GM19468 (cell line): Measurements from ENCODE around the gene SH3YL1.

Source experiments
- ATAC-seq: cut with Tn5 transposase; IDR thresholded peaks from one replicate; pipeline ENCODE4 v1.9.1; 2021; ENCODE audit warnings: mild to moderate bottlenecking, moderate library complexity, moderate number of reproducible peaks; ENCODE audit not compliant: unreplicated experiment; ENCODE audit errors: extremely low read depth

SH3YL1 gene

DNA sequence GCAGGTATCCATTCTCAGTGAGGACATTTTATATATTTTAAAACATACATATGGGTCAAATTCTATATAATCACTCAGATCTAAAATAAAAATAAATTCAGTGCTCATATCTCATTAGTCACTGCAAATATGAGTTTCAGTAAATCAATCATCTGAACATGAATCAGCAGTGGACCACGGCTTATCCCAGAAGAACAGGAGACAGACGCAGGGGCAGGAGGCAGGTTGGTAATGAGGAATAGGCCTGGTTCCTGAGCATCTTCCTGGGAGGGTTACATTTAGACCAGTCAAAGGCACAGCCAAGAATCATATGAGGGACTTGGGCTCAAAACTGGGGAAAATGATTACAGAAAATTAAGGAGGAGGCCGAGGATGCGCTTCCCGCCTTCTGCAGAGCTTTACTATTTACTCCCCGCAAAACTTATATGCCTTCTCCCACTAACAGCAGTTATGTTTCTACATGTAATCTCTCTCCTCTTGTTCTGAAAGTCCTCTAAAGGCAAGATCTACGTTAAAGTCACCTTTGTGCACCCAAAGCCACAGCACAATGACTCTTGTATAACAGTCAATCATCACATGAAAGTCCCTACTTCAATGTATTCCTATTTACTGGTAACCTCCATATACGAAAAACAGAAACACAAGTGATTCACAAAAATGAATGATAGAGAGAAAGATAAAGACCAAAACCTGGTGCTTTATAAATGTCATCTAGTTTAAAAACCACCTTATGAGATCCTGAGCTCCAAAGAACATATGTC, 35.1 kb downstream of the SH3YL1 start:
- ATAC-seq, result no peak

DNA sequence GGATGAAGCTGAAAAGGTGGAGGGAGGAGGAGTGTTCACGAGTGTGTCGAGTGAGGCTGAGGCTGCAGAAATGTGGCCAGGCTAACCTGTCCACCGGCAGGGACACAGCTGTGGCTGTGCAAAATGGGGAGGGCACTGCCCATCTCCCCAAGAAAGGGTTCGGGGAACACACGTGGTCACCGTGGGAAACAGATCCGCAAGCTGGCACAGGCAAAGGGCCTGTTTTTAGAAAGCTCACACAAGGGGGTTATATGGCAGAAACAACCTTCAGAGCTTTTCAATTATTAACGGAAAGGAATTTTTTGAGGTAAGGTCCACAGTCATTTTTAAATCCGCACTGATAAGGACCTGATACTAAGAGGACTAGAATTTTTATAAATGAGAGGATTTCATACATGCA, 35.7 kb downstream of the SH3YL1 start:
- no peak for ATAC-seq

DNA sequence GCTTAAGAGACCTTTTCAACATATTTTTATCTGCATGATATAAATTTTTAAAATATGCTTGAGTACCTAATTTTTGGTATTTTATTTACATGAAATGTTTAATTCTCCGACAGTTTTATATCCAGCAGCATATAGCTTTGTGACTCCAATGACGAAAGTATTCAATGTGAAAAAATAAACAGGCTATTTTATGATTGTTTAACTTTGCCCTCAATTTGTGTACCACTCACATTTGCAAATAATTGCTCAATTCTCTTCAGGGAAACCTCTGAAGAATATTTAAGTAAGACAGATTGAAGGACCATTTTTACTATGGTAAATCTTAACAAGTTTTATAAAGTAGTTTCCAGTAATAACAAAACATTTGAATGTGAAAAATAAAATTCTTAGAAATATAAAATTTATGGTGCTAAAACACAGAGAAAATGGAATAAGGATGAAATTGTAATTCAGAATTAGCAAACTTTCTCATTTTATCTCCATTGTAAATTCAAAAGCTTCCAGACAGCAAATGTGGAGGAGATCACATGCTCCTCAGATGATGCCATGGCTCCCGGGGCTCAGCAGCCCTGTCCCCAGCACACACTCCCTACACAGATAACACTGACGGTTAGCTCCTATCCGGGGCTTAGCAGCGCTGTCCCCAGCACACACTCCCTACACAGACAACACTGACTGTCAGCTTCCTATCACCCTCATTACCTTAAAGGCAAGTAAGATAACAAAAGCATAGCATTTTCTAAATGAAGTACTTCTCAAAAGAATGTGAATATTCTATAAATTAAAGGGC, 39.7 kb downstream of the SH3YL1 start:
- no peak for ATAC-seq

DNA sequence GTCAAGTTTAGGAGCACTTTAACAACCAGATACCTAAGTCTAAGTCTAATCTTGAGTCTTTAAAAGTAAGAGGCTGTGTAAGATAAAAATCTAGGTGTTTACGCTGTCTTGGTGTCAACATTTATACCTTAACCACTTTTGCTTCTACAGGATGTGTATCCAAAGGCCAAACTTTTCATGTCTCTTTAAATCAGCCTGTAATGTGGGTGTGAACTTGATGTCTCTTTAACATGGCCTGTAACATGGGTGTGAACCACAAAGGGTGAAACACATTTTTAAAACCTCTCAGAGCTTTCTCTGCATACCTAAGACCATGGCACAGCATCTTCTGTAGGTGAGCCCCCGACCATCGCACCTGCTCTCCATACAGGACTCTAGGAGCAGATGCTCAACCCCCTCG, 40.4 kb downstream of the SH3YL1 start:
- ATAC-seq, result no peak

DNA sequence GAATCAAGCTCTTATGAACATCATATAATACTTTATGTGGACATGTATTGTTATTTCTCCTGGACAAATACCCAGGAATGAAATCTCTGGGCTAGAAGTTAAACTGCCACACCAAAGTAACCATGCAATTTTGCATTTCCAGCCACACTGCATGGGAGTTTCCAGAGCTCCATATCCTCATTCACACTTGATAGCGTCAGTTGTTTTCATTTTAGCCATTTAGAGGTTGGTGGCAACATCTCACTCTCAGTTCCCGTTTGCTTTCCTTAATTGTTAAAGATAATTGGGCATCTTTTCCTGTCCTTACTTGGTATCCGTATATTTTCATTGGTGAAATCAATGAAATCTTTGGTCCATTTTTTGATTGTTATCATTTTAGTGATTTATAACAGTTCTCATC, 47.8 kb downstream of the SH3YL1 start:
- ATAC-seq, result no peak

DNA sequence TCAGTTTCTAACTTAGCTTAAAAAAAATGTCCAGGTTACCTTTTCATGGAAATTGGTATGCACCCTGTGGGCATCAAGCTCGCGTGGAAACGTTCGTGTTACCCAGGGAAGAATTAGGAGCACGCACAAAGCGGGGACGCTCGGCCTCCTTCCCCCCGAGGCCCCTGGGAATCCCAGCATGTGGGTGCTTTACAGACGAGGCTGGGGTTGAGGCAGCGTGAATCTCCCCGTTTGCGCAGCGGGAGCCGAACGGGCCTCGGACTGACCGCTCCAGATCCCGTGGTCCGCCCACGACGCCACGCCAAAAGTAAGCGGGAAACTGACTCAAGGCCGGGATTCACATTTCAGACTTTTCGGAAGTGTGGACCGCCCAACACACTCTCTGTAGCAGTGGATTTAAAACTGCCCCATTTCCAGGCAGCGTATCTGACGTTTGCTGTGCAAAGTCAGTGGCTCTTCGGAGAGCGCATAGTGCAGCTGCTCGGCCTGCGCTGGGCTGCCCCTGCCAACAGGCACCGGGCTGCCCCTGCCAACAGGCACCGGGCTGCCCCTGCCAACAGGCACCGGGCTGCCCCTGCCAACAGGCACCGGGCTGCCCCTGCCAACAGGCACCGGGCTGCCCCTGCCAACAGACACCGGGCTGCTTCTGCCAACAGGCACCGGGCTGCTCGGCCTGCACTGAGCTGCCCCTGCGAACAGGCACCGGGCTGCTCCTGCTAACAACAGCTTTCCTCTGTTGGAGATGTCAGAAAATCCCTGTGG, 49.7 kb downstream of the SH3YL1 start:
- no peak for ATAC-seq

DNA sequence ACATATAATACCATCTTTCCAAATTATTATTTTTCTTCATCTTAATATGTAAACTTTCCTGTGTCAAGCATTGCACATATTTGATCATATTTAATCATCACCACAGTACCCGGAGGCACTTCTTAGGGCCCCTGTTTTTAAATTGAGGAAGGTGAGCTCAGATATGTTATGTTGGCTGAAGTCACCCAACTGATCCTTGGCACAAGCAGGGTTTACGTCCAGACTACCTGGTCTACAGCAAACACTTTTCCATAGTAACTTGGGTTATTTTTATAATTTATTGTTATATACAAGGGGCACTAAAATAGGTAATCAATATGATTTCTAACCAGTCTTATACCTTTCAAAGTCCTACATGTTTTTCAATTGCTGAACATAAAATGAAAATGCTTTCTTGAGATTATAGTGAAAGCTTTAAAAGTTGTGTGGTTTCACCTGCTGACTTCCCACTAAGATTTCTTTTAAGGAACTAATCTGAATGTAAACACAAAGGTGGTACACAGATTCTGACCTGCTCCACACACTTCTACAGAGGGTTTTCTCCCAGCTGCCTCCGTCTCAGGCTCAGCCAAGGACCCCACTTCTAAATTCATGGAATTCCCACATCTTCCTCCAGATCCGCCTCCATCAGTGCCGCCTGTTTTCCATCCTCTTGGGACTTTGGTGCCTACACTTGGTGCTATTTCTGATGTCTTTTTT, 52.2 kb downstream of the SH3YL1 start:
- no peak for ATAC-seq

DNA sequence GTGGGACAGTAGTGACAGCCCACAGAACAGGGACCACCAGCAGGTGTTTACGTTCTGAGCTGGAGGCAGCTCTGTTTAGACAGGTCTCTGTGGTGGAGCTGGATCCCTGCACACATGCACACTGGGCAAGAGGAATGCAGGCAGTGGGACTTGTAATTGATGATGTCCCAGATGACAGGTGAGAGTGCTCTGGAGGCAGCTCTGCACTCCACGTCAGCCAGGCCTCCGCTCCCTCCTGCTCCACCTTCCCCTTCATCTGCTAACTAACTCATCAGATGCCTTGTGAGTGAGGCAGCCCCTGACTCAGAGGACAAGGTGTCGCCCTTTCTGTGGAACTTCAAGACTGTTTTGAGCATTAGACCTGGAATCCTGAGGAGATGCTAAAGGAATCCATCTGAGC, 53.2 kb downstream of the SH3YL1 start:
- no peak for ATAC-seq

DNA sequence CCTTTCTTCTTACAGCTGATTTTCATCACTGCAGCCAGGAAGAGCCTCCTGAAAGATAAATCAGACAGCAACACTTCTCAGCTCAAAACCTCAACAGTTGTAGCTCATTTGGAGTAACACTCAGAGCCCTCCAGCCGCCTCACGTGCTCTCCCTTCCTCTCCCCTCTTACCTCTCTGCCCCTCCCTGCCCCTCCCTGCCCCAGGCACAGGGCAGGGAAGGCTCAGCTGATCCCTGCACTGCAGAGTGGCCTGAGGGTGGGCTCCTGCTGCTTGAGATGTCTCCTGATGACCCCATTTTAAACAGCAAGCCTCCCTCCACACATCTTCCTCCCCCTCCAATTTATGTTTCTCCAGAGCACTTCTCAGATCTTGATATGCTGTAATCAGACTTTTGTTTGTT, 54.4 kb downstream of the SH3YL1 start:
- ATAC-seq, result no peak

DNA sequence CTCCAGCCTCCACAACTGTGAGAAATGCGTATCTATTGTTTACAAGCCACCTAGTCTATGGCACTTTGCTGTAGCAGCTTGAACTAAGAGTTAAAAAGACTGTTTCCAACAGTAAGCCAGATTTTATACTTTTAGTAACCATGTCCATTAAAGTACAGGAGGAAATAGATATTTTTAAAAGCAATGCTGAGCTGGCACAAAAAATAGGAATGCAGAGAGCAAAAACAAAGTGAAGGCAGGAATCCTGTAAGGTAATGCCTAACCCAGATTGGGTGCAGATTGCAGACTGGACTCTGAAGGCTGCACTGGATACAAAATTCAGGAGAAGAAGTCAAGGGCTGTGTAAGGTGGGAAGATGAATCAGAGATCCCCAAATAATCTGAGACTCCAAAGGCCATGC, 55.5 kb downstream of the SH3YL1 start:
- ATAC-seq, result no peak

DNA sequence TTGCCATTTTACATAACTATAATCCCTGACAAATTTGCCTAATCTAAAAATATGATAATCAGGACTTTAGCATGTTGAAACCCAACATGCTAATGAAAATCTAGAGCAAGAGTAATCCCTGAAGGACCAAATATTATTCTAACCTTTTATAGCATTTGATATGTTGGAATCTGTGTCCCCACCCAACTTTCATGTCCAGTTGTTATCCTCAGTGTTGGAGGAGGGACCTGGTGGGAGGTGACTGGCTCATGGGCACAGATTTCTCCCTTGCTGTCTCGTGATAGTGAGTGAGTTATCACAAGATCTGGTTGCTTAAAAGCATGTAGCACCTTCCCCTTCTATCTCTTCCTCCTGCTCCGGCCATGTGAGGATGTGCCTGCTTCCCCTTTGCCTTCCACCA, 59.8 kb downstream of the SH3YL1 start:
- ATAC-seq, result no peak

DNA sequence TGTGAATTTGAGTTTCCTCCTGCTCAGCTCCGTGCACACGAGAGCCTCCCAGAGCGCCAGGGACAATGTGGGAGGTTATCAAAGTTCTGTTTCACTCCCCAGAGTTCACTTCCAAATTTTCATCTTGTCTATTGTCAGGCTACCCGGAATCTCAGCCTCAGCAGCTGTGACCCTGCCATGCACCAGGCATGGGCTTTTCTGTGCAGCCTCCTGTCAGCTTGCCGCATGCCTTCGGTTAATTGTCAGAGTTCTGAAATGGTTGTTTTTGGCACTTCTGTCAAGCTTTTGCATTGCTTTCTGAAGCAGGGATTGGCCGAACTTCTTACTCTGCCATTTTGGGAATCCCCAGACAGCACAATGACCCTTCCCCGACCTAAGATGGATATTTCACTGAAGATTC, 60.4 kb downstream of the SH3YL1 start:
- no peak for ATAC-seq

DNA sequence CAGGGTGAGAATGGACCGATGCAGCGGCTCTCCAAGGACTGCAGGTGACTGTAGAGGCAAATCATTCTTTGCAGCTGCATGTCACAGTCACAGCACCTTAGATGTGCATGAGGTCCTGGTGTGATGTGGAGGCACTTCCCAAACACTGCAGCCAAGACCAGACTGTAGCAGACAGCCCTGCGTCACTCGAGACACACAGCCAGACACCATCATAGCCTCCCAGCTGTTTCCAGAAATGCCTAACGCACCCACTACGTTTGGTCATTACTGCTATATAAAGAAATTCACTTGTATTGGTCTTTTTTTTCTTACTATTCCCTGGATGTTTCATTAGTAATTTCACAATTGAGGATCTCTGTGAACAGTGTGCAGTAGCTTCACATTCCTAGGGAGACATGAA, 60.9 kb downstream of the SH3YL1 start:
- ATAC-seq, result no peak

DNA sequence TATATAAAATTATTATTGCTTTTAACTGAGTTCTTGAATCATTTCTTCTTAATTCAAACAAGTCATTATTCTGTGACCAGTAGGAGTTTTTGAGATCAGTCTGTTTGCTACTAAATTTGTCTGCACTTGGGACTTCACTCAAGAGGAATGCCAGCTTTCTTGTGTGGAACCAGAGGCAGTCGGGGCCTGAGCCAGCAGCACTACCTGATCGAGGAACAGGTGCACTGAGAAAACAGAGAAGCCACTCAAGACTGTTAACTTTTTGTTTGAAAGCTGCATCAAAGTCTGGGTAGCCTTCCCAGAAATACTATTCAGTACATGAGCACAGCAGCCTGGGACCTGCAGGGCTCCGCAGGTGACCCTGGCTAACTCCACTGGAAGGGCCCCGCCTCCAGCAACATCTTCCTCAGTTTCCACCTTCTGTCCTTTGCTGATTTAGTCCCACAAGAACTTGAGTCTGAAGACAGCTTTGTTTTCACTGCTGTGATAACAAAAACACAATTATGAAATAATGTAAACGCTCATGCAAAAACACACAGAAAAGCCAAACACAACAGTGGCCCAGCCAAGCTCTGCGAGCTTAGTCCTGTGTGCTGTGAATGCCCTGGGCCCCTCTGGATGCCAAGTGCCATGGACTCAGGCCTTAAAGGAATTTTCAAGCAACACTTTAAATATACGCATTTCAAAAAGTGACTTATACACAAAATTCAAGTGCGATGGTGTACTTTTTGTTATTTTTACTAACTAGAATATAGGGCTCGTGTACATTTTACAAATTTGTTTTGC, 62.0 kb downstream of the SH3YL1 start:
- no peak for ATAC-seq

DNA sequence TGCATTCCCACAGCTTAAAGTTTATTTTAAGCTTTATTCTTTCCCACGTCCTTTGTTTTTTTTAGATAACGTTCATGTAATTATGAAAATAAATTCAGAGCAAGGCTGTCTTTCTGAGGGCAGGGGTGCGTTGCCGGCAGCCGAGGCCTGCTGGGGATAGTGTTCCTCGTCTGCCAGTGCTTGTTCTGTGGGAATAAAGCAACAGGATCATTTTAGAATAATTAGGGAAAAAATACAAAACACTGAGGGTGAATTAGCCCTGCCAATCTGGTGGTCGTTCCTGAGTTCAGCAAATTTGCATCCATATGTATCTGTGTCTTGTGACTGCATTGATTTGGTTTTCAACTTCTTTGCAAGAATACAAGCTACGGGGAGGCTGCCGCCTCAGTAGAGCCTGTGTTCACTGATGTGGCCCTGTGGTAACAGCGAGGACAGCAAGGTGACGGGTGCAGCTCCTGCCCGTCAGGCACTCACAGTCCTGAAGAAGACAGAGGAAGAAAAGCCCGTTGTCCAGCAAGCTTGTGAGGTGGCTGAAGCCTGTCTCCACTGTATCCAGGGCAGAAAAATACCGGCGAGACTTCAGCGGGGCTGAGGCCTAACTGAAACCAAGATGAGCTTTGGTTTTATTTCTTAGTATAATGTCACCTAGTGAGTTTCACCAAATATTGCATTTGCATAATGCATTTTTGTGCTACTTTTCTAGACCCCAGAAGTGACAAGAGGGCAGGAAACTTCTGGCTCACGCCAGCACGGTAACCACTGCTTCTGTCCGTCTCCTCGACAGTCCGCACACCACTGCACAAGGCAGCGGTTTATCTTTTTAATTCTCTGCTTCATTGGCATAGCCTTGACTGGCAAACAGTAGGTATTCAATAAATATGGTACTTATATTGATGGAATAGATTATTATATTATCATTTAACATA, 64.5 kb downstream of the SH3YL1 start:
- no peak for ATAC-seq

DNA sequence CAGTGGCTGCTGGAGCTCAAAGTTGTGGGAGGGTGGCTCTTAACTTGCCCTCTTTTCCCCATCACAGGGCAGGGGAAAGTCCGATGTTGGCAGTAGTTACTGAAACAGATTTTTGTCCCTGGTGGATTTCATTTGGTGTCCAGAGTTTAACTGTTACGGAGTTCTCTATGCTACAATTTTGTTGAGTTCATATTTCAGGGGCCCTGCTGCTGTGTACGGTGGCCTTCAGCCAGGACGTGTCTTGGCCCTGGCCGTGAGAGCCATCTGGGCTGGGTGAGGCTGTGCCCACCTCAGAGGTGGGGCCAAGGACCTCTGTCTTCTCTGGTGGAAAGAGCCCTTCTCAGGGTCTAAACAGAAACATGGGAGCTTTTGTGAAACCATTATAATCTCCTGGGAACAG, 67.4 kb downstream of the SH3YL1 start:
- ATAC-seq, result no peak

DNA sequence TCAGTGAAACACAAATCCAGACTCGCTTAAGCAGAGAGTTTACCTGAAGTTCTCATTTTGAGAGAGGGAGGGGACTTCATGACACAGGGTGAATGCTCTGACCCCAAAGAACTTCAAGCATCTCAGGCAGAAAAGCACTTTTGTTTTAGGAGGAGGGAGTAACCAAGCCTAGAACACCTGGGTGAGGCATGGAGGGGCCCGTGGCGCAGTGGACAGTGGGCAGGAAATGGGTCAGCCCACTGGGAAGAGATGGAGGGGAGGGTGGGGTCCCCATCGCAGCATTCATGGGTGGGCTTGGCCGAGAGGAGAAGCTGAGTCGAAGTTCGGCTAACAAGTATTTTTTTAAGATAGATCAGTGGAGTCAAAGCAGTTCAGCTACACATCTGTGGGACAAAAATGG, 67.9 kb downstream of the SH3YL1 start:
- no peak for ATAC-seq

DNA sequence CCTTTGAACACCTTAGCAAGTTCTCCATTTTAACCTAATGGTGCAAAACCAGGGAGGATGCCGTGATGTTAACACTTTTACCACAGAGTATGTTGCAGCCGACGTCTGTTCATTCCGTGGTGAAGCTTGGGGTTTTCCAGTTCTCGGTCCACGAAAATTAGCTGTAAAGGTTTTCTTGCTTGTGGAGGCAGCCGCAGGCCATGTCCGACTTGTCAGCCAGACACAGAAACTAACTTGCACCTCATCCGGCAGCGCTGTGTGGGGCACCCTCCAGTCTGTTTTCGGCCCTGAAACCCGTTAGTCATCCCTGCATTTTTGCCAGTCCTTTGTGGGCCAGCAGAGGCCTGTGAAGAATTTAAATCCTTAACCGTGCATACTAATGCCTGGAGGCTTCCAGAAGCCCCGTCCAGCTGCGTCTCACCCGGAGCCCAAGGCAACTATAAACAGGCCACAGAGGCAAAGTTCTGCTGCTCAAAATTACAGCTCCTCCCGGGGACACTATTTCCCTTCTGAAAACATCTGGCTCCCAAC, 70.6 kb downstream of the SH3YL1 start:
- ATAC-seq, result no peak
